HEK293 (cell line): ENCODE results near the gene KRI1.

ENCODE experiments used
- CTCF ChIA-PET: fragments of 350-600 bp; formaldehyde crosslinking; extraction: SDS; loops from one replicate; lab custom pipeline; 2021; ENCODE audit warnings: antibody characterized with exemption; lab: Yijun Ruan, JAX
- POLR2A ChIA-PET: fragments of 300-600 bp; formaldehyde crosslinking; extraction: SDS; loops from one replicate; lab custom pipeline; 2020; ENCODE audit warnings: antibody characterized with exemption, inconsistent platforms; lab: Yijun Ruan, JAX
- H3K27ac ChIP-seq: fragments of 200-500 bp; sonication (Bioruptor generic); 2 replicates; pipeline ENCODE4 v1.5.1; 2014; ENCODE audit warnings: low read depth, low read length, control low read depth, inconsistent platforms; ENCODE audit errors: extremely low read depth
- H3K36me3 ChIP-seq, 2 experiments: fragments of 200-500 bp in 1 of 2; sonication (Bioruptor generic) in 1 of 2; 1 replicate in 1 of 2; 2 replicates in 1 of 2; pipeline ENCODE4 v1.5.1; 2014 to 2017; ENCODE audit warnings: inconsistent platforms in 2 of 2, low read length in 2 of 2; ENCODE audit not compliant: control insufficient read depth in 2 of 2, insufficient read depth in 1 of 2
- H3K4me1 ChIP-seq: fragments of 200-500 bp; sonication (Bioruptor generic); 2 replicates; pipeline ENCODE4 v1.5.1; 2014; ENCODE audit warnings: mild to moderate bottlenecking, low read length, inconsistent platforms; ENCODE audit not compliant: control insufficient read depth, insufficient read depth
- H3K4me3 ChIP-seq: 2 replicates; pipeline ENCODE4 v1.5.1; 2011; ENCODE audit warnings: low read depth, mild to moderate bottlenecking, control low read depth, low read length, moderate library complexity
- H3K9me3 ChIP-seq: fragments of 200-500 bp; sonication (Bioruptor generic); 2 replicates; pipeline ENCODE4 v1.5.1; 2014; ENCODE audit warnings: low read depth, low read length, inconsistent platforms; ENCODE audit not compliant: control insufficient read depth, insufficient read depth
- BCL6B ChIP-seq: fragments of 450-650 bp; formaldehyde crosslinking; IDR thresholded peaks from 2 replicates; pipeline ENCODE4 v1.5.1; 2017; ENCODE audit warnings: missing biosample characterization, missing genetic modification characterization
- IKZF3 ChIP-seq: fragments of 450-650 bp; IDR thresholded peaks from 2 replicates; pipeline ENCODE4 v1.5.0; 2018; ENCODE audit warnings: missing biosample characterization, mild to moderate bottlenecking, missing genetic modification characterization, moderate library complexity
- INSM2 ChIP-seq: fragments of 450-650 bp; formaldehyde crosslinking; IDR thresholded peaks from 2 replicates; pipeline ENCODE4 v1.5.1; 2016; ENCODE audit warnings: missing biosample characterization, missing genetic modification characterization
- KLF7 ChIP-seq: fragments of 450-650 bp; formaldehyde crosslinking; IDR thresholded peaks from 2 replicates; pipeline ENCODE4 v1.5.1; 2016; ENCODE audit warnings: missing biosample characterization, missing genetic modification characterization, borderline replicate concordance
- MZF1 ChIP-seq: fragments of 450-650 bp; formaldehyde crosslinking; IDR thresholded peaks from 2 replicates; pipeline ENCODE4 v1.5.1; 2017; ENCODE audit warnings: missing biosample characterization, missing genetic modification characterization, borderline replicate concordance
- PRDM10 ChIP-seq: fragments of 450-650 bp; formaldehyde crosslinking; IDR thresholded peaks from 2 replicates; pipeline ENCODE4 v1.5.1; 2016; ENCODE audit warnings: missing biosample characterization, missing genetic modification characterization
- RBAK ChIP-seq: fragments of 450-650 bp; formaldehyde crosslinking; IDR thresholded peaks from 2 replicates; pipeline ENCODE4 v1.5.1; 2016; ENCODE audit warnings: missing biosample characterization, missing genetic modification characterization
- SCRT2 ChIP-seq: fragments of 450-650 bp; formaldehyde crosslinking; IDR thresholded peaks from 2 replicates; pipeline ENCODE4 v1.5.1; 2016; ENCODE audit warnings: missing biosample characterization, missing genetic modification characterization
- SETDB1 ChIP-seq: IDR thresholded peaks from one replicate; pipeline ENCODE4 v1.6.1; 2017; ENCODE audit warnings: mild to moderate bottlenecking, low read length, moderate library complexity, mixed read lengths; ENCODE audit not compliant: insufficient read length
- SP3 ChIP-seq: fragments of 450-650 bp; formaldehyde crosslinking; IDR thresholded peaks from 2 replicates; pipeline ENCODE4 v1.5.1; 2016; ENCODE audit warnings: missing biosample characterization, missing genetic modification characterization
- WT1 ChIP-seq: fragments of 450-650 bp; formaldehyde crosslinking; IDR thresholded peaks from 2 replicates; pipeline ENCODE4 v1.5.1; 2016; ENCODE audit warnings: missing biosample characterization, missing genetic modification characterization
- ZBTB21 ChIP-seq: fragments of 450-650 bp; formaldehyde crosslinking; IDR thresholded peaks from 2 replicates; pipeline ENCODE4 v1.5.1; 2017; ENCODE audit warnings: missing biosample characterization, missing genetic modification characterization
- ZEB2 ChIP-seq: fragments of 450-650 bp; formaldehyde crosslinking; IDR thresholded peaks from 2 replicates; pipeline ENCODE4 v1.5.1; 2016; ENCODE audit warnings: missing biosample characterization, missing genetic modification characterization
- ZFP3 ChIP-seq: fragments of 450-650 bp; formaldehyde crosslinking; IDR thresholded peaks from 2 replicates; pipeline ENCODE4 v1.5.1; 2016; ENCODE audit warnings: low read depth, missing biosample characterization, missing genetic modification characterization
- ZFP69B ChIP-seq: fragments of 450-650 bp; formaldehyde crosslinking; IDR thresholded peaks from 2 replicates; pipeline ENCODE4 v1.5.1; 2016; ENCODE audit warnings: missing biosample characterization, missing genetic modification characterization
- ZIC2 ChIP-seq: fragments of 450-650 bp; formaldehyde crosslinking; IDR thresholded peaks from 2 replicates; pipeline ENCODE4 v1.5.1; 2016; ENCODE audit warnings: missing biosample characterization, missing genetic modification characterization
- ZNF16 ChIP-seq: fragments of 450-650 bp; formaldehyde crosslinking; IDR thresholded peaks from 2 replicates; pipeline ENCODE4 v1.5.1; 2016; ENCODE audit warnings: low read depth, missing biosample characterization, missing genetic modification characterization
- ZNF19 ChIP-seq: fragments of 450-650 bp; formaldehyde crosslinking; IDR thresholded peaks from 2 replicates; pipeline ENCODE4; 2016; ENCODE audit warnings: missing biosample characterization, missing genetic modification characterization, low read depth
- ZNF248 ChIP-seq: fragments of 450-650 bp; formaldehyde crosslinking; IDR thresholded peaks from 2 replicates; pipeline ENCODE4 v1.5.1; 2017; ENCODE audit warnings: missing biosample characterization, missing genetic modification characterization
- ZNF292 ChIP-seq: fragments of 450-650 bp; formaldehyde crosslinking; IDR thresholded peaks from 2 replicates; pipeline ENCODE4 v1.5.1; 2016; ENCODE audit warnings: low read depth, missing biosample characterization, missing genetic modification characterization, borderline replicate concordance
- ZNF324 ChIP-seq: fragments of 450-650 bp; formaldehyde crosslinking; IDR thresholded peaks from 2 replicates; pipeline ENCODE4 v1.5.1; 2016; ENCODE audit warnings: missing biosample characterization, missing genetic modification characterization
- ZNF335 ChIP-seq: fragments of 450-650 bp; formaldehyde crosslinking; conservative IDR thresholded peaks from 2 replicates; pipeline ENCODE4 v1.5.1; 2016; ENCODE audit warnings: missing biosample characterization, missing genetic modification characterization
- ZNF350 ChIP-seq: fragments of 450-650 bp; formaldehyde crosslinking; IDR thresholded peaks from 2 replicates; pipeline ENCODE4 v1.5.0; 2017; ENCODE audit warnings: missing biosample characterization, mild to moderate bottlenecking, missing genetic modification characterization
- ZNF366 ChIP-seq: fragments of 450-650 bp; formaldehyde crosslinking; conservative IDR thresholded peaks from 2 replicates; pipeline ENCODE4 v1.5.1; 2016; ENCODE audit warnings: missing biosample characterization, missing genetic modification characterization
- ZNF426 ChIP-seq: fragments of 450-650 bp; formaldehyde crosslinking; IDR thresholded peaks from 2 replicates; pipeline ENCODE4 v1.5.1; 2017; ENCODE audit warnings: missing biosample characterization, missing genetic modification characterization, mild to moderate bottlenecking, inconsistent platforms, moderate library complexity
- ZNF555 ChIP-seq: fragments of 450-650 bp; formaldehyde crosslinking; conservative IDR thresholded peaks from 2 replicates; pipeline ENCODE4 v1.5.1; 2017; ENCODE audit warnings: missing biosample characterization, mild to moderate bottlenecking, missing genetic modification characterization, inconsistent platforms
- ZNF600 ChIP-seq: fragments of 450-650 bp; formaldehyde crosslinking; IDR thresholded peaks from 2 replicates; pipeline ENCODE4 v1.5.1; 2016; ENCODE audit warnings: missing biosample characterization, missing genetic modification characterization
- ZNF623 ChIP-seq: fragments of 450-650 bp; formaldehyde crosslinking; IDR thresholded peaks from 2 replicates; pipeline ENCODE4 v1.5.1; 2016; ENCODE audit warnings: missing biosample characterization, missing genetic modification characterization
- ZNF629 ChIP-seq: fragments of 450-650 bp; formaldehyde crosslinking; IDR thresholded peaks from 2 replicates; pipeline ENCODE4 v1.5.1; 2017; ENCODE audit warnings: missing biosample characterization, missing genetic modification characterization
- ZNF76 ChIP-seq: fragments of 450-650 bp; formaldehyde crosslinking; IDR thresholded peaks from 2 replicates; pipeline ENCODE4; 2016; ENCODE audit warnings: low read depth, missing biosample characterization, missing genetic modification characterization, borderline replicate concordance
- ZNF785 ChIP-seq: fragments of 450-650 bp; formaldehyde crosslinking; IDR thresholded peaks from 2 replicates; pipeline ENCODE4 v1.5.1; 2016; ENCODE audit warnings: missing biosample characterization, missing genetic modification characterization
- ZNF830 ChIP-seq: fragments of 450-650 bp; IDR thresholded peaks from 2 replicates; pipeline ENCODE4 v1.5.0; 2018; ENCODE audit warnings: missing biosample characterization, missing genetic modification characterization, low read depth, mild to moderate bottlenecking, moderate library complexity
- ZXDB ChIP-seq: fragments of 450-650 bp; formaldehyde crosslinking; IDR thresholded peaks from 2 replicates; pipeline ENCODE4 v1.5.1; 2016; ENCODE audit warnings: missing biosample characterization, missing genetic modification characterization

KRI1 gene

GRCh38 chr19:10517760-10518443 is 47.9 kb downstream of the KRI1 start:
- ChIA-PET POLR2A (interaction anchor here (0.7 to 0.8 kb wide), 2 partner anchors 44 to 56 kb away, joined by 5 to 7 read pairs; no protein-coding TSS in a partner anchor), CTCF (interaction anchor here (0.6 to 2.2 kb wide), 7 partner anchors 8 to 1020 kb away, joined by 3 to 6 read pairs (median 3); no protein-coding TSS in a partner anchor)
- peak overlapping the region; percentile 39; the same call in 1 of the 2 replicates for H3K27ac ChIP-seq
- peak overlapping the region; percentile 53 for H3K4me3 ChIP-seq
- H3K9me3 ChIP-seq, result no peaks in the 10 kb centered on the region
- H3K36me3 ChIP-seq, result peaks cover 0 to 8% of the 10 kb centered on the region in 2 experiments; a peak in 1 of 3 replicates
- peaks cover 3% of the 10 kb centered on the region; the same call in 1 of the 2 replicates for H3K4me1 ChIP-seq
- TF ChIP-seq ZFP3 (tag by site-specific recombination) (no peak), ZNF600 (peak; percentile 12; the same call in 1 of the 2 replicates), ZNF248 (tag by site-specific recombination) (no peak), ZNF324 (peak; percentile 40; the same call in 1 of the 2 replicates), ZNF16 (tag by site-specific recombination) (no peak), KLF7 (tag by site-specific recombination) (no peak), PRDM10 (peak; percentile 78), ZXDB (tag by site-specific recombination) (peak; percentile 65), RBAK (tag by site-specific recombination) (no peak), ZEB2 (tag by site-specific recombination) (peak; percentile 79; the same call in 1 of the 2 replicates), ZNF555 (tag by site-specific recombination) (no peak), IKZF3 (tag by site-specific recombination) (peak; percentile 69), ZNF623 (tag by site-specific recombination) (no peak), ZNF366 (tag by site-specific recombination) (peak; percentile 56), ZNF629 (tag by site-specific recombination) (peak; percentile 51), SCRT2 (0 out of 2 replicates have a peak, but pooled peaks have one; percentile 40), SP3 (tag by site-specific recombination) (peak; percentile 90), ZNF426 (tag by site-specific recombination) (no peak), WT1 (0 out of 2 replicates have a peak, but pooled peaks have one; percentile 45), ZNF19 (tag by site-specific recombination) (no peak), SETDB1 (no peak), ZFP69B (tag by site-specific recombination) (no peak), ZNF350 (tag by site-specific recombination) (no peak), BCL6B (tag by site-specific recombination) (no peak), ZNF335 (tag by site-specific recombination) (peak; percentile 96), INSM2 (tag by site-specific recombination) (peak; percentile 39), ZNF785 (tag by site-specific recombination) (no peak), ZNF76 (tag by site-specific recombination) (no peak; the same call in 1 of the 2 replicates), ZIC2 (tag by site-specific recombination) (peak; percentile 81), MZF1 (no peak), ZBTB21 (tag by site-specific recombination) (no peak), ZNF292 (tag by site-specific recombination) (no peak), ZNF830 (no peak)
